ENCODE results near the gene TSKS. TPM values are rescaled to one million over a fixed set of nuclear protein-coding genes. Genes with fewer than 3 reads are reported as not detected.

The TSKS gene
- total and polyA plus RNA-seq, 2 of the 13 experiments (the other 11 are each of a cell fraction or from before 2014, with no cell fraction given), result 0.03 TPM; not detected in 1

GRCh38 chr19:49766007-49766929 lies 3.2 kb upstream of the TSKS start (continued):
- no peak for TF ChIP-seq FUBP1 (CRISPR knock-in tag; IDR thresholded peaks at IDR 0.05; ENCODE audit: borderline replicate concordance)
- TF ChIP-seq ATF4 (CRISPR knock-in tag; IDR thresholded peaks at IDR 0.05), result peak in 1 of 2 experiments; percentile 49; a peak in 1 of 4 replicates
- TF ChIP-seq ZNF740 (CRISPR knock-in tag; IDR thresholded peaks at IDR 0.05), result peak; percentile 89
- peak; percentile 62; the same call in 1 of the 2 replicates for TF ChIP-seq KDM5A (IDR thresholded peaks at IDR 0.05; ENCODE audit: borderline replicate concordance, low read length)
- no peak for TF ChIP-seq FOXA1 (IDR thresholded peaks at IDR 0.05)
- peak; percentile 48 for TF ChIP-seq FOXA1 (CRISPR knock-in tag; IDR thresholded peaks at IDR 0.05)
- no peak for TF ChIP-seq ZFP90 (CRISPR knock-in tag; IDR thresholded peaks at IDR 0.05; ENCODE audit: borderline replicate concordance)
- no peak for TF ChIP-seq ZNF138 (CRISPR knock-in tag; IDR thresholded peaks at IDR 0.05; ENCODE audit: low read depth)
- TF ChIP-seq SP5 (CRISPR knock-in tag; IDR thresholded peaks at IDR 0.05; ENCODE audit: borderline replicate concordance, low read depth), result peak; percentile 61; the same call in 1 of the 2 replicates
- TF ChIP-seq MAX (IDR thresholded peaks at IDR 0.05), result peak; percentile 65; the same call in 1 of the 2 replicates
- TF ChIP-seq DMAP1 (CRISPR knock-in tag; IDR thresholded peaks at IDR 0.05), result 0 out of 2 replicates have a peak, but pooled peaks have one; percentile 16
- peak; percentile 54; the same call in 1 of the 2 replicates for TF ChIP-seq ZSCAN25 (CRISPR knock-in tag; IDR thresholded peaks at IDR 0.05)
- TF ChIP-seq CEBPG (CRISPR knock-in tag; IDR thresholded peaks at IDR 0.05), result peak; percentile 44; the same call in 1 of the 2 replicates
- peak; percentile 93 for TF ChIP-seq SP2 (CRISPR knock-in tag; IDR thresholded peaks at IDR 0.05)
- no peak for TF ChIP-seq REXO4 (CRISPR knock-in tag; IDR thresholded peaks at IDR 0.05; ENCODE audit: borderline replicate concordance)
- peak; percentile 73; the same call in 1 of the 2 replicates for TF ChIP-seq PHF21A (CRISPR knock-in tag; IDR thresholded peaks at IDR 0.05)
- TF ChIP-seq SPEN (CRISPR knock-in tag; IDR thresholded peaks at IDR 0.05; ENCODE audit: low read depth), result peak; percentile 76
- peak; percentile 48; the same call in 1 of the 2 replicates for TF ChIP-seq ZNF747 (CRISPR knock-in tag; IDR thresholded peaks at IDR 0.05; ENCODE audit: borderline replicate concordance)
- no peak for TF ChIP-seq ZNF317 (CRISPR knock-in tag; IDR thresholded peaks at IDR 0.05)
- TF ChIP-seq HOXA5 (CRISPR knock-in tag; IDR thresholded peaks at IDR 0.05), result no peak
- peak; percentile 13; the same call in 1 of the 2 replicates for TF ChIP-seq CHD2 (IDR thresholded peaks at IDR 0.05; ENCODE audit: low read depth, low read length)
- TF ChIP-seq KDM2A (CRISPR knock-in tag; IDR thresholded peaks at IDR 0.05; ENCODE audit: borderline replicate concordance, low read depth), result 0 out of 2 replicates have a peak, but pooled peaks have one; percentile 63
- peak; percentile 37; the same call in 1 of the 2 replicates for TF ChIP-seq ERF (CRISPR knock-in tag; IDR thresholded peaks at IDR 0.05)
- 0 out of 4 replicates have a peak, but pooled peaks of 1 of the 2 experiments have one; percentile 31 for TF ChIP-seq KLF16 (CRISPR knock-in tag; IDR thresholded peaks at IDR 0.05)
- TF ChIP-seq SAP130 (CRISPR knock-in tag; IDR thresholded peaks at IDR 0.05; ENCODE audit: low read depth), result peak; percentile 83
- TF ChIP-seq YEATS2 (CRISPR knock-in tag; IDR thresholded peaks at IDR 0.05; ENCODE audit: borderline replicate concordance), result peak; percentile 74; the same call in 1 of the 2 replicates
- no peak for TF ChIP-seq ARNTL (CRISPR knock-in tag; IDR thresholded peaks at IDR 0.05)
- TF ChIP-seq ZNF354B (CRISPR knock-in tag; IDR thresholded peaks at IDR 0.05), result 0 out of 2 replicates have a peak, but pooled peaks have one; percentile 59
